HEK293T (cell line): ENCODE results near the gene ZNF574.
"Not testable (repeated sequence)": the region's sequence is repeated elsewhere in the genome, so short reads cannot be mapped to it uniquely, and the experiment has no call there.

Source experiments
- CTCF ChIA-PET: fragments of 350-600 bp; formaldehyde crosslinking; extraction: SDS; loops from one replicate; lab custom pipeline; 2021; ENCODE audit warnings: antibody characterized with exemption, inconsistent platforms; lab: Yijun Ruan, JAX
- POLR2A ChIA-PET: fragments of 350-600 bp; formaldehyde crosslinking; extraction: SDS; loops from one replicate; lab custom pipeline; 2020; ENCODE audit warnings: antibody characterized with exemption, inconsistent platforms; lab: Yijun Ruan, JAX
- DNase-seq: peaks from one replicate; pipeline ENCODE4 v3.0.0; 2012; ENCODE audit warnings: mixed read lengths; ENCODE audit errors: extremely low spot score
- ARNT ChIP-seq: fragments of 450-650 bp; IDR thresholded peaks from 2 replicates; pipeline ENCODE4 v1.6.1; 2017; ENCODE audit warnings: mild to moderate bottlenecking
- BHLHE40 ChIP-seq: fragments of 450-650 bp; IDR thresholded peaks from 2 replicates; pipeline ENCODE4 v1.6.1; 2016; ENCODE audit warnings: mild to moderate bottlenecking, moderate library complexity, borderline replicate concordance
- CTBP1 ChIP-seq: fragments of 450-650 bp; IDR thresholded peaks from 2 replicates; pipeline ENCODE4 v1.6.1; 2016; ENCODE audit warnings: borderline replicate concordance
- ELF4 ChIP-seq: fragments of 450-650 bp; IDR thresholded peaks from 2 replicates; pipeline ENCODE4 v1.6.1; 2017; ENCODE audit warnings: antibody characterized with exemption
- FOXA1 ChIP-seq: fragments of 450-650 bp; IDR thresholded peaks from 2 replicates; pipeline ENCODE4 v1.6.1; 2016; ENCODE audit warnings: mild to moderate bottlenecking
- FOXK2 ChIP-seq: fragments of 450-650 bp; IDR thresholded peaks from 2 replicates; pipeline ENCODE4 v1.6.1; 2016; ENCODE audit warnings: mild to moderate bottlenecking
- FOXM1 ChIP-seq: fragments of 450-650 bp; IDR thresholded peaks from 2 replicates; pipeline ENCODE4 v1.6.1; 2017; ENCODE audit warnings: mild to moderate bottlenecking, borderline replicate concordance
- HDGF ChIP-seq: fragments of 450-650 bp; IDR thresholded peaks from 2 replicates; pipeline ENCODE4 v1.6.1; 2017; ENCODE audit warnings: antibody characterized with exemption, borderline replicate concordance
- L3MBTL2 ChIP-seq: fragments of 450-650 bp; conservative IDR thresholded peaks from 2 replicates; pipeline ENCODE4 v1.6.1; 2016; ENCODE audit warnings: mild to moderate bottlenecking
- LEF1 ChIP-seq: fragments of 450-650 bp; IDR thresholded peaks from 2 replicates; pipeline ENCODE4 v1.6.1; 2017; ENCODE audit warnings: mild to moderate bottlenecking, borderline replicate concordance
- NFRKB ChIP-seq: fragments of 450-650 bp; IDR thresholded peaks from 2 replicates; pipeline ENCODE4 v1.6.1; 2016; ENCODE audit warnings: mild to moderate bottlenecking, moderate library complexity
- SP1 ChIP-seq: fragments of 450-650 bp; IDR thresholded peaks from 2 replicates; pipeline ENCODE4 v1.6.1; 2017
- SUZ12 ChIP-seq: fragments of 450-650 bp; IDR thresholded peaks from 2 replicates; pipeline ENCODE4 v1.6.1; 2016; ENCODE audit warnings: mild to moderate bottlenecking
- TARDBP ChIP-seq: fragments of 450-650 bp; IDR thresholded peaks from 2 replicates; pipeline ENCODE4 v1.6.1; 2016
- ZNF384 ChIP-seq: fragments of 450-650 bp; IDR thresholded peaks from 2 replicates; pipeline ENCODE4 v1.6.1; 2016
- TF ChIP-seq, protein P1 (sequence below): fragments of 450-650 bp; IDR thresholded peaks from 2 replicates; pipeline ENCODE4 v1.6.1; 2016

The ZNF574 gene

GRCh38 chr19:42098781-42099180, 22.8 kb downstream of the ZNF574 start:
- POLR2A ChIA-PET, result interaction anchor here (1.0 kb wide), 1 partner anchor 22 kb away, joined by 5 read pairs; the partner anchor contains the start of gene ZNF574
- DNase-seq, result no peak
- TF ChIP-seq BHLHE40, result no peak
- TF ChIP-seq FOXM1, result no peak
- TF ChIP-seq FOXA1, result no peak
- no peak for TF ChIP-seq SP1
- no peak for TF ChIP-seq ARNT
- TF ChIP-seq LEF1, result no peak
- TF ChIP-seq ZNF384, result no peak
- no peak for TF ChIP-seq NFRKB
- no peak for TF ChIP-seq CTBP1
- no peak for TF ChIP-seq ELF4
- no peak for TF ChIP-seq HDGF
- TF ChIP-seq, protein P1, sequence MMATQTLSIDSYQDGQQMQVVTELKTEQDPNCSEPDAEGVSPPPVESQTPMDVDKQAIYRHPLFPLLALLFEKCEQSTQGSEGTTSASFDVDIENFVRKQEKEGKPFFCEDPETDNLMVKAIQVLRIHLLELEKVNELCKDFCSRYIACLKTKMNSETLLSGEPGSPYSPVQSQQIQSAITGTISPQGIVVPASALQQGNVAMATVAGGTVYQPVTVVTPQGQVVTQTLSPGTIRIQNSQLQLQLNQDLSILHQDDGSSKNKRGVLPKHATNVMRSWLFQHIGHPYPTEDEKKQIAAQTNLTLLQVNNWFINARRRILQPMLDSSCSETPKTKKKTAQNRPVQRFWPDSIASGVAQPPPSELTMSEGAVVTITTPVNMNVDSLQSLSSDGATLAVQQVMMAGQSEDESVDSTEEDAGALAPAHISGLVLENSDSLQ, result no peak
- TF ChIP-seq TARDBP, result no peak
- no peak for TF ChIP-seq L3MBTL2
- TF ChIP-seq FOXK2, result no peak
- TF ChIP-seq SUZ12, result no peak
- CTCF ChIA-PET, result no interaction called here

- CTCF ChIA-PET, result no interaction called here
- POLR2A ChIA-PET, result interaction anchor here (1.0 kb wide), 1 partner anchor 23 kb away, joined by 5 read pairs; the partner anchor contains the start of gene ZNF574
- TF ChIP-seq NFRKB, result no peak
- no peak for TF ChIP-seq FOXK2
- no peak for TF ChIP-seq ZNF384
- TF ChIP-seq SUZ12, result no peak
- TF ChIP-seq ELF4, result no peak
- no peak for TF ChIP-seq HDGF
- TF ChIP-seq FOXM1, result no peak
- TF ChIP-seq BHLHE40, result no peak
- no peak for TF ChIP-seq FOXA1
- no peak for TF ChIP-seq TARDBP
- TF ChIP-seq L3MBTL2, result no peak
- TF ChIP-seq, protein P1, result no peak
- TF ChIP-seq ARNT, result no peak
- no peak for TF ChIP-seq CTBP1
- TF ChIP-seq LEF1, result no peak
- TF ChIP-seq SP1, result no peak
- DNase-seq, result no peak
Measured at GRCh38 chr19:42099336-42099925, 23.5 kb downstream of the ZNF574 start.

- ChIA-PET CTCF (interaction anchor here (0.5 kb wide), 1 partner anchor 122 kb away, joined by 4 read pairs; no protein-coding TSS in a partner anchor), POLR2A (interaction anchor here (1.1 kb wide), 1 partner anchor 21 kb away, joined by 3 read pairs; no protein-coding TSS in a partner anchor)
- DNase-seq, result not testable (repeated sequence)
Measured at GRCh38 chr19:42100241-42100640, 24.3 kb downstream of the ZNF574 start.

DNA sequence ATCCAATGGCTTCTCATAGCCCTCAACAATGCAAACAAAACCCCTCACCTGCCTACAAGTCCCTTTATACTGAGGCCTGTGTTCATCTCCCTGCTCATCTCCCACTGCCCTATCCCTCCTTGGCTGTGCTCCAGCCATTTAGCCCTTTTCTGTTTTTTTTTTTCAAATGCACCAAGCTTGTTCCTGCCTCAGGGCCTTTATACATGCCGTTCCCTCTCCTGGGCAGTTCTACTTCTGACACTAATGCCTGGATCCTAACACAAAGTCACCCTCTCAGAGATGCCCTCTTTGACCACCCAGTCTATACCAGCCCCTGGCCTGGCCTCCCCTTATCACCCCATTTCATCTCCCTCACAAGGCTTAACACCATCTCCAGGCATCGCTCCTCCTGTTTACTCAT, 26.9 kb downstream of the ZNF574 start:
- DNase-seq, result no peak
- ChIA-PET CTCF (interaction anchor here (1.2 kb wide), 1 partner anchor 82 kb away, joined by 3 read pairs; no protein-coding TSS in a partner anchor), POLR2A (no interaction called here)
- no peak for TF ChIP-seq ARNT
- TF ChIP-seq SUZ12, result no peak
- TF ChIP-seq, protein P1, result no peak
- TF ChIP-seq FOXA1, result no peak
- no peak for TF ChIP-seq BHLHE40
- no peak for TF ChIP-seq L3MBTL2

GRCh38 chr19:42105368-42105767, 29.4 kb downstream of the ZNF574 start:
- DNase-seq, result no peak
- ChIA-PET CTCF (interaction anchor here (1.4 kb wide), 1 partner anchor 142 kb away, joined by 3 read pairs; no protein-coding TSS in a partner anchor), POLR2A (no interaction called here)
- no peak for TF ChIP-seq L3MBTL2
- TF ChIP-seq ARNT, result no peak
- no peak for TF ChIP-seq FOXA1
- no peak for TF ChIP-seq NFRKB
- TF ChIP-seq ZNF384, result no peak
- TF ChIP-seq FOXM1, result no peak
- TF ChIP-seq CTBP1, result no peak
- TF ChIP-seq SUZ12, result no peak
- TF ChIP-seq ELF4, result no peak
- no peak for TF ChIP-seq FOXK2
- TF ChIP-seq SP1, result no peak
- no peak for TF ChIP-seq LEF1
- TF ChIP-seq BHLHE40, result no peak
- TF ChIP-seq HDGF, result no peak
- no peak for TF ChIP-seq TARDBP
- TF ChIP-seq, protein P1, result no peak
